HL-60 (cell line): ENCODE results near the gene ADARB1.

Experiments
- CTCF ChIP-seq: IDR thresholded peaks from one replicate; pipeline ENCODE4 v1.5.1; 2011; ENCODE audit warnings: low read length, control low read depth, inconsistent platforms; ENCODE audit not compliant: insufficient read depth
- POLR2AphosphoS5 ChIP-seq: IDR thresholded peaks from 2 replicates; pipeline ENCODE4 v1.6.1; 2012; ENCODE audit warnings: low read depth
- REST ChIP-seq: IDR thresholded peaks from 2 replicates; pipeline ENCODE4 v1.6.1; 2012; ENCODE audit warnings: low read depth; ENCODE audit not compliant: insufficient replicate concordance

GRCh38 chr21:45039317-45040156 lies 34.8 kb upstream of the ADARB1 start:
- TF ChIP-seq CTCF: no peak
- TF ChIP-seq POLR2AphosphoS5: no peak
- no peak for TF ChIP-seq REST
